ENCODE measurements around the gene TAF3.

Gene TAF3

DNA sequence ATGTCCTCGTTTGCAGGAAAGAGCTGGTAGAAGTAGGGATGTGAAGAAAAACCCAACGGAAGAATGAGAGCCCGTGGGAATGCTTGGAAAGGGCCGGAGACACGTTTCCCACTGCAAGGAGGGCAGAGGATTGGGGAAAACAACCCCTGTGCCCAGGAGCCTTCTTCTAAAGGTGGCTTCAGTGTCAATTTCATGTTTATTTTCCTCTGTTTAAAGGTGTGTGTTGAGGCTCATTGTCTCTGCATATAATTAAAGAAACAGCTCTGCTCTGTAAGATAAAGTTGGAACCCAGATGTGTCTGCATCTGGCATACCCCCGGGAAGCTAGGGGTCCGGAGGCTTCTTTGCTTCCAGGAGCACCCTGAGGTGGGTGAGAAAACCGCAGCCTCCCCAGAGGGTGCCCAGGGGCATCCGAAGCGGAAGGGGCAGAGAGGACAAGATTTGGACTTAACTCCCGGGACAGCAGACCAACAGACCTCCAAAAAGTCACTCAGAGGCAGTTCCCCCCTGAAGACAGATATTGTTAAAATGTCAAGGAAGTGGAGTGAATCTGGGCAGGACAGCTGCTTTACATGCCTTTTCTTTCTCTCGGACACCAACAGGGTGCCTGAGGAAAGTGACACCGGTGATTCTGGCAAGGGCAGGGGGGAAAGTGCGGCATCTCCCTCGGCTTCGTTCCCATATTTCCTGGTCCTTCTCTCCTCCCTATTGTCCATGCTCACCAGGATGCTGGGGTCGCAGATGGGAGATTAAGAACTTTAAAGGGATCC, 227.6 kb downstream of the TAF3 start:
- DNase-seq (ENCODE audit: low read depth in 3 of 3): no peak

- DNase-seq (ENCODE audit: low read depth in 3 of 3): no peak
These were observed 229.4 kb downstream of the TAF3 start for GRCh38 chr10:8047452-8048280.

GRCh38 chr10:8048281-8049008, 230.1 kb downstream of the TAF3 start:
- no peak for DNase-seq (ENCODE audit: low read depth in 3 of 3)

GRCh38 chr10:8049045-8049864, 230.9 kb downstream of the TAF3 start:
- DNase-seq (ENCODE audit: low read depth in 3 of 3): no peak

DNA sequence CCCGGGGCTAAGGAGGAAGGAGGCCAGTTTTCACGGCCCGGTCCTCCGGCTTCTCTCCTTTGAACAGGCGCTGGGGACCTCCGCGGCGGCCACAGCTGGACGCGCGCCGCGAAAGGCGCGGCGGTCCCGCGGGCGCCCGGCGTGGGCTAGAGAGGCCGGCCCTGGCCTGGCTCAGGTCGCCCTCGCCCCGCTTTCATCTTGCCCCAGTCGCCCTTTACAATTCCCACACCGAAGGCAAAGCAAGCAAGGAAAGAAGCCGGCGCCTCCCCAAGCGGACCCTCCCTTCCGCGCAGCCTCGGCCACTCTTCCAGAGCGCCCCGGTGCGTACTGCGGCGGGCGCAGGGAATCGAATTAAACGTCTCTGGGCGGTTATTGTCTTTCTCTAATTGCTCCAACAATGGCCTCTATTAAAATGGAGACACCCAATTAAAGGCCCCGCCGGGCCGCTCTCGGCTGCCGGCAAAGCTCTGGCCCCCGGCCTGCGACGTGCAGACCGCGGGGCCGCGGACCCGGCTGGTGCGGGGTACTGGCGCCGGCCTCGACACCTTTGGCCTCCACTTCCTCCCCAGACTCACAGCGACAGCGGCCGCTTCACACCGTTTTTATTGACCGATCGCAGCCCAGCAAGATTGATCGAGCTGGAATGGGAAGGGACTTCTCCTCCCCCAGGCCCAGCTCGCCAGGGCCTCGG, 231.7 kb downstream of the TAF3 start:
- no peak for DNase-seq (ENCODE audit: low read depth in 3 of 3)

- DNase-seq (ENCODE audit: low read depth in 3 of 3): no peak
These were observed 232.3 kb downstream of the TAF3 start for GRCh38 chr10:8050556-8051108.

DNA sequence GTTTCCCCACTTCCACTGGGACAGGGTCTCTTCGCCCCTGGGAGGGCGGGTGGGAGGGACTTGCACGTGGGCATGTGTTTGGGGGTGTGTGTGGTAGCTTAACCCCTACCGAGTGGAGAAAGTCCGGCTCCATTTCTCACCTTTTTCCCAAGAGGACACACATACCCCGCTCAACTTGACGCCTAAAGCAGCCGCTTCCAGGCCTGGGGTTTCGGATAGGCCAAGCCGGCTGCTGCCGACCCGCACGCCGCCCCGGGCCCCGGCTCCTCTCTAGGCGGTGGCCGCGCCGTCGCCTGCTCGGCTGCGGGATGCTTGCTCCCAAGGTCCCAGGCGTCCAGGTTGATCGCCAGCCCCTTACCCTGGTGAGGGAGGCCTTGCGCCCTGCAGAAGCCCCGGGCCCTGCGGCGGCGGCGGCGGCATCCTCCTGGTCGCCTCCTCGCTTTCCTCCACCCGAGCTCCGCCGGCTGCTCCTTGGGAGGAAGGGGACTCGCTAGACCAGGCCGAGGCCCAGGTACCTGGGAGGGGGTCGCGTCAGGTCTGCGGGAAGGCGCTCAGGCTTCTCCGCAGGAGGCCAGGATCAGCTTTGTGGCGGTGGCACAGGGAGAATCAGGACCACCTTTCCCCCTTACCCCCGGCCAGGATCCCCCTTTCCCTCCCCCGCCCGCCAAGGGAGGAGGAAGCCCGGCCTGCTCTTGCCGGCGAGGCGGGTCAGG, 233.0 kb downstream of the TAF3 start:
- DNase-seq (ENCODE audit: low read depth in 3 of 3): no peak

GRCh38 chr10:8051851-8052257, 233.5 kb downstream of the TAF3 start:
- DNase-seq (ENCODE audit: low read depth in 3 of 3): no peak

GRCh38 chr10:8052341-8052955, 234.1 kb downstream of the TAF3 start:
- DNase-seq (ENCODE audit: low read depth in 3 of 3): no peak

DNA sequence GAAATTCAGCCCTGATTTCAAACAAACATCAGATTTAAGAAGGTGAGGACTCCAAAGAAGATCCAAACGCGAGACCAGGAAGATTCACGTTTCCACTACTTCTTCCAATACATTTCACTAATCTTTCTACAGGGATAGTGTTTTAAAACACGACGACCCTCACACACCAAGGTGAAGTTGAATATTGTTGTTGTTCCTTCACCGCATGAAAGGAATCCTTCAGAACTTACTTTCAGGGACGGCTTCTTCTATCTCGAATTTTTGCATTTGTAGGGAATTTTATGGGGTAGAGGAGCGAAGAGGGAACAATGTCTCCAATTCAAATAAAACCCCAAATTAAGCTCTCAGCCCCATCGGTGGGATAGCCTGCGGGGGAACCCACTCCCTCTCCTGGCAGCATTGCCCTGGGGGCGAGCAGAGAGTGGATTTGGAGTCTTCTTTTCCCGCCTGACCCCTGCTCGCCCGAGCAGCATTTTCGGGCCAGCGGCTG, 234.7 kb downstream of the TAF3 start:
- no peak for DNase-seq (ENCODE audit: low read depth in 3 of 3)

DNA sequence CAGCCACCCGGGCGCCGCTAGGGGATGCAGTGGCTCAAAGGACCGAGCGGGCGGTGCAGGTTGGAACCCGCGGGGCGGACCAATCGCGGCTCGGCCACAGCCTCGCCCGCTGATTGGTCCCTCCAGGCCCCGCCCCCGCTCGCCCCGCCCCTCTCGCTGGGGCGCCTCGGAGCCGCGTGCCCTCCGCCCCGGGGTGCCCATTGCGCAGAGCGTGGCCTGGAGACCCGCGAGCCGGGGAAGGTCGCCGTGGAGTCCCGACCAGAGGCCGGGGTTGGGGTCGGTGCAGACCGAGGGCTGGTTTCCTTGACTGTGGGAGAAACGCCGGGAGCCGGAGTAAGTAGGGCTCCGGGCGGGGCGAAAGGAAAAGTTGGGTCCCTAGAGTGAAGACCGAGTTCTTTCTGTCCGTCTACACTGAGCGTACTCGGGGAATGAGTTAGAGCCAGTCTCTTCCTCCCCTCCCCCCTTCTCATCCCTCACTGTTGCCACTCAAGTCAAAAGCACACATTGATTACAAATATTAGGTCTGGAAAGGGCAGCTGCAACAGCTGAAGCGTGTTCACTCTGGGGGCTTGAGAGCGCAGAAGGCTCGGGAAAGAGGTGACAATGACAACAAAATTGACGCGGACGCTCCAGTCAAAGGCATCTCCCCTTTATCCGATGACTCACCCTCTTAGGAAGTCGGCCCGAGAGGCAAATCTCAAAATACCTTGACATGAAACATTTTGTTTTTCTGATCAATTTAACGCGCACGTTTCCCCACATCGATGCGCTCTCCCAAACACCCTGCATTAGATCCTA, 235.3 kb downstream of the TAF3 start:
- peak; percentile 89 to 98 (median 95) for DNase-seq (ENCODE audit: low read depth in 3 of 3)

DNA sequence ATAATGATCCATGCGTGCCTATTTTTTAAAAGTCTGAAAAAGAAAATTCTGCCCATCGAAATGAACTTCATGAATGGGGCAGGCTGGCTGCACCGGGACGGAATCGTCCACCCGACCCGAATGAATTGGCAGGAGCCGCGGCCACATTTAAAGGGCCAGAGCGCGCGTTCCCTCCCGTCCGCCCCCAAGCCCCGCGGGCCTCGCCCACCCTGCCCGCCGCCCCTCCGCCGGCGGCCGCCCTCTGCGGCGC, 235.9 kb downstream of the TAF3 start:
- no peak for DNase-seq (ENCODE audit: low read depth in 3 of 3)

DNA sequence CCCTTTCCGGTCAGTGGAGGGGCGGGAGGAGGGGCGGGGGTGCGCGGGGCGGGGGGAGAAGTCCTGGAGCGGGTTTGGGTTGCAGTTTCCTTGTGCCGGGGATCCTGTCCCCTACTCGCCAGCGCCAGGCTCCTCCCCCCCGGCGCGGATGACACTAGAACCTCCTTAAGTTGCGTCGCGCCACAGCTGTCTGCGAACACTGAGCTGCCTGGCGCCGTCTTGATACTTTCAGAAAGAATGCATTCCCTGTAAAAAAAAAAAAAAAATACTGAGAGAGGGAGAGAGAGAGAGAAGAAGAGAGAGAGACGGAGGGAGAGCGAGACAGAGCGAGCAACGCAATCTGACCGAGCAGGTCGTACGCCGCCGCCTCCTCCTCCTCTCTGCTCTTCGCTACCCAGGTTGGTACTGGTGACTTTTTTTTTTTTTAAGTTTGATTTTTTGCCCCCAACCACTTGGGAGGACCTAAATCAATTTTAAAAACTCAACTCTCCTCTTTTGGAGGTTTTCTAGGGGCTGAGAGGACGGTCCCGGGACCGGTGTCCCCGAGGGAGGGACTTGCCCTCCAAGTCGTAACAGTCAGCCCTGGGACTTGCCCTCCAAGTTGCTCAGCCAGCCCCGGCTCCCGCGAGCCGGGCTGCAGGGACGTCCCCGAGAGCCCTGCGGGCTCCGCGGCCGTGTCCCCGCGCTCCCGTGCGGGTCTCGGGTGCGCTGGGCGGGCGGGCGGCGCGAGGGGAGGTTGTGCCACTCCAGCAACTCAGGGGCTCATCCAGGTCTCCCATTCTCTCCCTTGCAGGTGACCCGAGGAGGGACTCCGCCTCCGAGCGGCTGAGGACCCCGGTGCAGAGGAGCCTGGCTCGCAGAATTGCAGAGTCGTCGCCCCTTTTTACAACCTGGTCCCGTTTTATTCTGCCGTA, 236.4 kb downstream of the TAF3 start, which contains the start of gene GATA3:
GATA3 (plus strand) TSS at position 195 of the 914 bp plus-strand sequence. CDS start 968 bp downstream, outside the sequence.
- peak; percentile 67 to 79 (median 71) for DNase-seq (ENCODE audit: low read depth in 3 of 3)

- DNase-seq (ENCODE audit: low read depth in 3 of 3): no peak
These were observed 237.4 kb downstream of the TAF3 start for GRCh38 chr10:8055420-8056349.

DNA sequence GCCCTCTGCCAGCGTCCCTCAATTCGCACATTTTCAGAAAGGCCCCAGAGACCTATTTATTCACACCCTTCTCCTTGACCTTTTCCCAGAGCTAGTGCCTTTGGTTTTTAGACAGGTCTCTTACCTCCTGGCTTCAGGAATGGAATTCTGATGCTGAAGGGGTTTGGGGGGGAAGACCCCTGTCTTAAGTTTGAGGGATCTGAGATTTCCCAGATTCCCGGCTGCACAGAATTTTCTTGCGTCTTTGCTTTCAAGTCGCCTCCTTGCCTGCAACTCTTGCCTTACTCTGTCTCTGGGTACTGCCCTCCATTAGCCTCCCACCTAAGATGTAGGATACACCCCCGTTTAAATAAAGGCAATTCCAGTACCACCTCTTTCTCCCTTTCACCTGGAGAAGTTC, 238.1 kb downstream of the TAF3 start:
- no peak for DNase-seq (ENCODE audit: low read depth in 3 of 3)

- DNase-seq (ENCODE audit: low read depth in 3 of 3): no peak
These were observed 238.6 kb downstream of the TAF3 start for GRCh38 chr10:8056871-8057331.
